Stimulated activated memory B cell treated with anti-CD40 and anti-IgM and Interleukin-4, amounts not matched to agents 10 μg/mL and 1 μg/mL and 100 μg/mL, for 72 hours (primary cell): ENCODE measurements around the gene RNF168.

ENCODE experiments used
- ATAC-seq: fragments of 150-1000 bp; cut with Tn5 transposase; 2 replicates; pipeline ENCODE4 v1.10.0; 2021
- H3K27ac Mint-ChIP-seq: one replicate; pipeline ENCODE4 v1.8.0; 2022; ENCODE audit warnings: mild to moderate bottlenecking, mixed read lengths
- H3K27me3 Mint-ChIP-seq: one replicate; pipeline ENCODE4 v1.8.0; 2022; ENCODE audit warnings: mixed read lengths
- H3K36me3 Mint-ChIP-seq: one replicate; pipeline ENCODE4 v1.8.0; 2022; ENCODE audit warnings: mixed read lengths
- H3K4me1 Mint-ChIP-seq: one replicate; pipeline ENCODE4 v1.8.0; 2022; ENCODE audit warnings: mixed read lengths
- H3K4me3 Mint-ChIP-seq: one replicate; pipeline ENCODE4 v1.8.0; 2022; ENCODE audit warnings: mild to moderate bottlenecking, moderate library complexity, mixed read lengths
- H3K9me3 Mint-ChIP-seq: one replicate; pipeline ENCODE4 v1.8.0; 2022; ENCODE audit warnings: mixed read lengths

RNF168 gene

DNA sequence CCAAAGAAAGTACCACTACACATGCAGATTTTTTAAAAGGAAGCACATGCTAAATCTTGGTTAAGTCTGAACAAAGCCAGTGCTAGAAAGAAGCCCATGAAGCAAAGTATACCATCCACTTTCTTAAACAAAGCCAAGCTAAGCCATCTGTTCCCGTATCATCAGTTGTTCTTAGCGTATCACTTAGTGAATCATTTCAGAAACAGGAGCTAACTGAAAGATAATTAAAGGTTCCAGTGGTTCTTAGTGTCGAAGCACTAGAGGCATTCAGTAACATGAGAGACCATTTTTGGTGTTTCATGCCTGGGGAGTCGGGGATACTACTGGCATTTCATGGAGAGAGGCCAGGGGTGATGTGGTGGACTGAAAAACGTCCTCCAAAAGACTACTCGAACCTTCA, 84.2 kb downstream of the RNF168 start:
- H3K9me3 Mint-ChIP-seq = no peaks in the 10 kb centered on the region
- H3K4me1 Mint-ChIP-seq = peaks cover 66% of the 10 kb centered on the region
- no peak for ATAC-seq
- no peak overlapping the region for H3K27ac Mint-ChIP-seq
- no peaks in the 10 kb centered on the region for H3K27me3 Mint-ChIP-seq
- peaks cover 13% of the 10 kb centered on the region for H3K36me3 Mint-ChIP-seq
- H3K4me3 Mint-ChIP-seq = no peak overlapping the region
